GM06990 (cell line): ENCODE results near the gene HOXA2.

Source experiments
- DNase-seq: peaks from one replicate; pipeline ENCODE4 v3.0.0-alpha.2; 2011; ENCODE audit not compliant: insufficient read length; ENCODE audit errors: extremely low read depth
- H3K27me3 ChIP-seq: replicated peaks from 2 replicates; pipeline ENCODE4 v1.6.0; 2011; ENCODE audit warnings: low read length; ENCODE audit not compliant: control insufficient read depth, insufficient read depth
- H3K36me3 ChIP-seq: 2 replicates; pipeline ENCODE4 v1.5.1; 2011; ENCODE audit warnings: low read length; ENCODE audit not compliant: control insufficient read depth, insufficient read depth
- H3K4me3 ChIP-seq: replicated peaks from 2 replicates; pipeline ENCODE4 v1.5.1; 2011; ENCODE audit warnings: low read depth, mild to moderate bottlenecking, control low read depth, low read length
- TF ChIP-seq, protein P1 (sequence below): IDR thresholded peaks from 2 replicates; pipeline ENCODE4 v1.5.1; 2011; ENCODE audit warnings: low read length, control low read depth, mild to moderate bottlenecking, inconsistent platforms; ENCODE audit not compliant: insufficient read depth, poor library complexity, severe bottlenecking

Gene HOXA2

DNA sequence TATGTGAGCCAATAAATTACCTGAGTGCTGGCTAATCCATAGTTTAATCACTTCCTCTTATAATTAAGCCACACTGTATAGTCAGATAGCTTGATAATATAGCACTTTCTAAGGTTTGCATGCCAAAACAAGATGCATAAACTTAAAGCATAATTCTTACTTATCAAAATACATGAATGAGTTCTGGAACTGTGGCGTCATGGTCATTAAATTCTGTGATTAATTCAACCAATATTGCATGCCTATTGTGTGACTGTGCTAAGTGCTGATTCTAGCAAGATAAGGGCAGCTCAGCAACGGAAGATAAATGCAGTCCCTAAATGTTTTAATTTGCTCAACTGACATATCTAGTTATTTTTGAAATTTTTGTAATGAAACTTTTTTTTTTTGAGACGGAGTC lies 36.3 kb downstream of the HOXA2 start:
- TF ChIP-seq, protein P1, sequence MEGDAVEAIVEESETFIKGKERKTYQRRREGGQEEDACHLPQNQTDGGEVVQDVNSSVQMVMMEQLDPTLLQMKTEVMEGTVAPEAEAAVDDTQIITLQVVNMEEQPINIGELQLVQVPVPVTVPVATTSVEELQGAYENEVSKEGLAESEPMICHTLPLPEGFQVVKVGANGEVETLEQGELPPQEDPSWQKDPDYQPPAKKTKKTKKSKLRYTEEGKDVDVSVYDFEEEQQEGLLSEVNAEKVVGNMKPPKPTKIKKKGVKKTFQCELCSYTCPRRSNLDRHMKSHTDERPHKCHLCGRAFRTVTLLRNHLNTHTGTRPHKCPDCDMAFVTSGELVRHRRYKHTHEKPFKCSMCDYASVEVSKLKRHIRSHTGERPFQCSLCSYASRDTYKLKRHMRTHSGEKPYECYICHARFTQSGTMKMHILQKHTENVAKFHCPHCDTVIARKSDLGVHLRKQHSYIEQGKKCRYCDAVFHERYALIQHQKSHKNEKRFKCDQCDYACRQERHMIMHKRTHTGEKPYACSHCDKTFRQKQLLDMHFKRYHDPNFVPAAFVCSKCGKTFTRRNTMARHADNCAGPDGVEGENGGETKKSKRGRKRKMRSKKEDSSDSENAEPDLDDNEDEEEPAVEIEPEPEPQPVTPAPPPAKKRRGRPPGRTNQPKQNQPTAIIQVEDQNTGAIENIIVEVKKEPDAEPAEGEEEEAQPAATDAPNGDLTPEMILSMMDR, result no peak
- no peak for DNase-seq
- Histone ChIP-seq H3K36me3 (no peaks in the 10 kb centered on the region), H3K4me3 (no peak overlapping the region), H3K27me3 (no peaks in the 10 kb centered on the region)

DNA sequence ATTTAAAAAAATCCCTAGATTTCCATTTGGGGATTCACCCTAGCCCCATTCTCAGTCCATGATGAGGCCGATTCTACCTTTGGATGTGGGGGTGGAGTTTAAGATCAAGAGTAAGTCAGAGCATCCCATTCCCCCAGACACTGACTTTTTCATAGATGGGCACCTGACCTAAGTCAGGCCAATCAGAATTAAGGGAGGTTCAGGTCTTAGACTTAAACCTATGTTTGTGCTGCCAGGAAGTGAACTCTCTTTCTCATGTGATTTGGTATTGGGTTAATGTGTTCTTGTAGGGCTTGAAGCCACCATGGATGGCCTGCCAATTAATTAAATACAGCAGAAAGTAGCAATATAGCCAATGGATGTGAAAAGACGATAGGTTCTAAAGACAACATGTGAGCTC lies 36.8 kb downstream of the HOXA2 start:
- Histone ChIP-seq H3K4me3 (no peak overlapping the region), H3K27me3 (no peaks in the 10 kb centered on the region), H3K36me3 (no peaks in the 10 kb centered on the region)
- TF ChIP-seq, protein P1, result no peak
- DNase-seq, result no peak

GRCh38 chr7:27064661-27065060 lies 37.8 kb downstream of the HOXA2 start:
- Histone ChIP-seq H3K27me3 (no peaks in the 10 kb centered on the region), H3K36me3 (no peaks in the 10 kb centered on the region), H3K4me3 (no peak overlapping the region)
- TF ChIP-seq, protein P1, result no peak
- DNase-seq, result no peak

DNA sequence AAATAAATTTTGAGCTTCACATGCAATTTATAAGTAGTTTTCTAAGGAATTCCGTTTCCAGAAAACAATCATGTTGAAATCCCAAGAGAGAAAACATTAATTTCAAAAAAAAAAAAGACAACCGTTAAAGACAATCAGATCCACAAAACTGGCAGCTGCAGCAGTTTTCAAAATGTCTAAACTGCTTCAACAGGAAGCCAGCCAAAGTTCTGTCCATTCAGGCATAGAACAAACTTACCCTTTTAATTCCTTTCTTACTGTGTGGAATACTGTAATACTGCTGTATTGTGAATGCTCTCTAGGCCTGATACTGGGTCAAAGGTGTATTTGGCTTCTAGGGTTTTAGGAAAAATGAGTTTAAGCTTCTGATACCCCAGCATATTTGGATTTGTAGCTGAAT lies 38.3 kb downstream of the HOXA2 start:
- DNase-seq, result no peak
- H3K4me3 ChIP-seq, result no peak overlapping the region
- TF ChIP-seq, protein P1, result no peak
- H3K36me3 ChIP-seq, result no peaks in the 10 kb centered on the region
- no peaks in the 10 kb centered on the region for H3K27me3 ChIP-seq

GRCh38 chr7:27062946-27063345 lies 39.5 kb downstream of the HOXA2 start:
- TF ChIP-seq, protein P1, result no peak
- no peak overlapping the region for H3K4me3 ChIP-seq

DNA sequence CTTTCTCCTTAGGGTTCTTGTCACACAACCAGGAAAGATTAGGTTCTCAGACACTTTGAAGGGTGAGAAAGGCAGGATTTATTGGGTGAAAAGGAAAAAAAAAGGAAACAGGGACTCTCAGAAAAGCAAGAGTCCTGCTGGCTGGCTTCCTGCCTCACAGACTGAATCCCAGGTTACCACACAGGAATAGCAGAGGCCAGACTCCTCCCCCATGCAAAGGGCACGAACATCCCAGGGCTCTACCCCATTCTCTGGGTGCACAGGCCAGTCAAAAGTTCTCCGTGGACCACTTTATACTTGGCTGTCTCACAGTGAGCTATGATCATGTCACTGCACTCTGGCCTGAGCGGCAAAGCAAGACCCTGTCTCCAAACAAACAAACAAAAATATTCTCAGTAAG lies 49.3 kb downstream of the HOXA2 start:
- TF ChIP-seq, protein P1, result no peak
- Histone ChIP-seq H3K4me3 (no peak overlapping the region), H3K27me3 (no peaks in the 10 kb centered on the region), H3K36me3 (no peaks in the 10 kb centered on the region)
- DNase-seq, result no peak

More at GRCh38 chr7:27062946-27063345, 39.5 kb downstream of the HOXA2 start:
- Histone ChIP-seq H3K27me3 (no peaks in the 10 kb centered on the region), H3K36me3 (no peaks in the 10 kb centered on the region)
- DNase-seq, result no peak
